ENCODE results near the gene SYT8. TPM values are rescaled to one million over a fixed set of nuclear protein-coding genes. Genes with fewer than 3 reads are reported as not detected.

The SYT8 gene
- total RNA-seq, 4 donors from 2014 or later: not detected

- no peak for TF ChIP-seq EP300 (IDR thresholded peaks at IDR 0.05)
- intact Hi-C loops (cut with DNase I): no loop called here
- Histone ChIP-seq H3K4me1 (peaks cover 0 to 6% (median 0%) of the 10 kb centered on the region in 4 donors), H3K36me3 (no peaks in the 10 kb centered on the region), H3K4me3 (no peak overlapping the region), H3K27me3 (no peaks in the 10 kb centered on the region), H3K9me3 (no peaks in the 10 kb centered on the region), H3K27ac (replicated peaks in 1 of 4) (no peak overlapping the region)
- 84% methylated on average over 4 of the region's 11 CpGs for WGBS
- no peak for DNase-seq (ENCODE audit: extremely low spot score)
These were observed 21.1 kb downstream of the SYT8 start for GRCh38 chr11:1855886-1856265.

GRCh38 chr11:1856306-1857005 is 21.7 kb downstream of the SYT8 start:
- Histone ChIP-seq H3K27me3 (no peaks in the 10 kb centered on the region), H3K9me3 (no peaks in the 10 kb centered on the region), H3K27ac (replicated peaks in 1 of 4) (no peak overlapping the region), H3K4me1 (peaks cover 0 to 6% (median 0%) of the 10 kb centered on the region in 4 donors), H3K4me3 (no peak overlapping the region), H3K36me3 (no peaks in the 10 kb centered on the region)
- intact Hi-C loops (cut with DNase I): no loop called here
- TF ChIP-seq POLR2AphosphoS5 (IDR thresholded peaks at IDR 0.05) (no peak), EP300 (IDR thresholded peaks at IDR 0.05) (no peak)
- TF ChIP-seq, protein P1, sequence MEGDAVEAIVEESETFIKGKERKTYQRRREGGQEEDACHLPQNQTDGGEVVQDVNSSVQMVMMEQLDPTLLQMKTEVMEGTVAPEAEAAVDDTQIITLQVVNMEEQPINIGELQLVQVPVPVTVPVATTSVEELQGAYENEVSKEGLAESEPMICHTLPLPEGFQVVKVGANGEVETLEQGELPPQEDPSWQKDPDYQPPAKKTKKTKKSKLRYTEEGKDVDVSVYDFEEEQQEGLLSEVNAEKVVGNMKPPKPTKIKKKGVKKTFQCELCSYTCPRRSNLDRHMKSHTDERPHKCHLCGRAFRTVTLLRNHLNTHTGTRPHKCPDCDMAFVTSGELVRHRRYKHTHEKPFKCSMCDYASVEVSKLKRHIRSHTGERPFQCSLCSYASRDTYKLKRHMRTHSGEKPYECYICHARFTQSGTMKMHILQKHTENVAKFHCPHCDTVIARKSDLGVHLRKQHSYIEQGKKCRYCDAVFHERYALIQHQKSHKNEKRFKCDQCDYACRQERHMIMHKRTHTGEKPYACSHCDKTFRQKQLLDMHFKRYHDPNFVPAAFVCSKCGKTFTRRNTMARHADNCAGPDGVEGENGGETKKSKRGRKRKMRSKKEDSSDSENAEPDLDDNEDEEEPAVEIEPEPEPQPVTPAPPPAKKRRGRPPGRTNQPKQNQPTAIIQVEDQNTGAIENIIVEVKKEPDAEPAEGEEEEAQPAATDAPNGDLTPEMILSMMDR (IDR thresholded peaks at IDR 0.05): no peak
- DNase-seq (ENCODE audit: extremely low spot score): no peak
- WGBS: 100% methylated on average over 1 of the region's 13 CpGs

DNA sequence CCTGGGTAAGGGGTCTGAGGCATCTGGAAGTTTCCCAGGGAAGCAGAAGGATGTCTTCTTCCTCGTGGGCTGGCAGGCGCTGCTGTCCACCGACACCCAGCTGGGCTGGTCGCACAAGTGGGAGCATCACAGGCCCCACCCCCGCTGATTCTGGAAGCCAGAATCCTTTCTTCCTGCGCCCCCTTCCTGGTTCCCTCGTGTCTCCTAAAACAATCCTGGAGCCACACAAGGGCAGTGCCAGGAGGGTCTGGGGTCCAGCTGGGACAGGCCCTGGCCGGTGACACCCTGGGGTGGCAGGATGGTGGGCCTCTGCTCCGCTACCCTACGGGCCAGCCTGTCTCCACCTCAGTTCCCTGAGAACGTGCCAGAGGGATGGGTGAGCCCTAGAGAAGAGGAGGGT is 22.3 kb downstream of the SYT8 start:
- no peaks in the 10 kb centered on the region for H3K9me3 ChIP-seq
- intact Hi-C loops (cut with DNase I): no loop called here
- no peaks in the 10 kb centered on the region for H3K27me3 ChIP-seq
- H3K27ac ChIP-seq (replicated peaks in 1 of 4): no peak overlapping the region
- peaks cover 0 to 6% (median 0%) of the 10 kb centered on the region in 4 donors for H3K4me1 ChIP-seq
- H3K36me3 ChIP-seq: no peaks in the 10 kb centered on the region
- H3K4me3 ChIP-seq: no peak overlapping the region
- WGBS: 81% methylated on average over 9 of the region's 11 CpGs
- DNase-seq (ENCODE audit: extremely low spot score): no peak
- TF ChIP-seq POLR2AphosphoS5 (IDR thresholded peaks at IDR 0.05): no peak
- TF ChIP-seq, protein P1 (IDR thresholded peaks at IDR 0.05): no peak
- no peak for TF ChIP-seq EP300 (IDR thresholded peaks at IDR 0.05)
- no peak for TF ChIP-seq POLR2A (IDR thresholded peaks at IDR 0.05; ENCODE audit: low read depth)

DNA sequence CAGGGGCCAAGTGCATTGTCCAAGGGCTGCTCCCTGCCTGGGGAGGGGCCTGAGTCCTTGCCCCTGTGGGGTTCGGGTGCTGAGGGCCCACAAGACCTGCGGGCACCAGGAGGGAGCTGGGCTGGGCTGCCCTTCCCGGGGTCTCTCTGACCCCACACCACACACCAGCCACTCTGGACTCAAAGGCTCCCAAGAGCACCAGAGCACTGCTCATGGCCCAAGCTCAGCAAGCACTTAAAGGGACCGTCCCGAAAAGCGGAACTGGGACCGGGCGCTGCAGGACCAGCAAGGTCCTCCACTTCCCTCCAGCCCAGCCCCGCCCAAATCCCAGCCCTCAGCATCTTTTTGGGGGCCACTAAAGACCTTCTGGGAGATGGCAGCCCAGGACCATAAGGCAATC is 23.4 kb downstream of the SYT8 start:
- H3K9me3 ChIP-seq: no peaks in the 10 kb centered on the region
- peaks cover 4 to 11% (median 6%) of the 10 kb centered on the region in 4 donors for H3K4me1 ChIP-seq
- intact Hi-C loops (cut with DNase I): no loop called here
- no peaks in the 10 kb centered on the region for H3K27me3 ChIP-seq
- no peaks in the 10 kb centered on the region for H3K36me3 ChIP-seq
- 89% methylated on average over 9 of the region's 9 CpGs for WGBS
- DNase-seq (ENCODE audit: extremely low spot score): no peak
- no peak overlapping the region for H3K27ac ChIP-seq (replicated peaks in 1 of 4)
- H3K4me3 ChIP-seq: no peak overlapping the region
- no peak for TF ChIP-seq POLR2AphosphoS5 (IDR thresholded peaks at IDR 0.05)

- Histone ChIP-seq H3K27ac (replicated peaks in 1 of 4) (no peak overlapping the region), H3K4me3 (no peak overlapping the region), H3K36me3 (no peaks in the 10 kb centered on the region), H3K9me3 (no peaks in the 10 kb centered on the region), H3K27me3 (no peaks in the 10 kb centered on the region), H3K4me1 (peaks cover 8 to 15% (median 10%) of the 10 kb centered on the region in 4 donors)
- no peak for TF ChIP-seq EP300 (IDR thresholded peaks at IDR 0.05)
- TF ChIP-seq POLR2A (IDR thresholded peaks at IDR 0.05; ENCODE audit: low read depth): no peak
- no peak for TF ChIP-seq POLR2AphosphoS5 (IDR thresholded peaks at IDR 0.05)
- TF ChIP-seq, protein P1 (IDR thresholded peaks at IDR 0.05): no peak
- 75% methylated on average over 7 of the region's 7 CpGs for WGBS
- DNase-seq (ENCODE audit: extremely low spot score): no peak
- intact Hi-C loops (cut with DNase I): no loop called here
These were observed 23.8 kb downstream of the SYT8 start for GRCh38 chr11:1858576-1858975.

DNA sequence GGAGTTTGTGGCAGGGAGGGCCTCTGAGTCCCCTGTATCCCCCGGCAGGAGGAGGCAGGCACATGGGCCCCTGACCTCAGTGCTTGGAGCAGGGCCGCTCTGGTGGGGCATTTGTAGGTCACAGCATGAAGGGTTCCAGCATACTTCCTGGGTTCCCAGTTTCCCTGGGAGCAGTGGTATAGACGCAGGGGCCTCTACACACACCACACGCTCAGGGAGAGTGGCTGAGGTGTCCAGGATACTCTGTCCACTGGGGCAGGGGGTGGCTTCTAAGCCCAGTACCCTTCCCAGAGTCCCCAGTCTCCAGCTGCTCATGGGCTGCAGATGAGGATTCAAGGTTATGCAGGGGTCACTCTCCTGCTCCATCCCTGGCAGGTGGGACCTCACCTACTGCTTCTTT is 24.2 kb downstream of the SYT8 start:
- no peak for DNase-seq (ENCODE audit: extremely low spot score)
- H3K27me3 ChIP-seq: no peaks in the 10 kb centered on the region
- no peaks in the 10 kb centered on the region for H3K36me3 ChIP-seq
- H3K27ac ChIP-seq (replicated peaks in 1 of 4): no peak overlapping the region
- peaks cover 12 to 19% (median 14%) of the 10 kb centered on the region in 4 donors for H3K4me1 ChIP-seq
- no peaks in the 10 kb centered on the region for H3K9me3 ChIP-seq
- H3K4me3 ChIP-seq: no peak overlapping the region
- WGBS: 80% methylated on average over 4 of the region's 4 CpGs
- TF ChIP-seq EP300 (IDR thresholded peaks at IDR 0.05) (no peak), POLR2AphosphoS5 (IDR thresholded peaks at IDR 0.05) (no peak), POLR2A (IDR thresholded peaks at IDR 0.05; ENCODE audit: low read depth) (no peak)
- TF ChIP-seq, protein P1 (IDR thresholded peaks at IDR 0.05): no peak
- intact Hi-C loops (cut with DNase I): no loop called here
